ENCODE results near the gene FOS.

DNA sequence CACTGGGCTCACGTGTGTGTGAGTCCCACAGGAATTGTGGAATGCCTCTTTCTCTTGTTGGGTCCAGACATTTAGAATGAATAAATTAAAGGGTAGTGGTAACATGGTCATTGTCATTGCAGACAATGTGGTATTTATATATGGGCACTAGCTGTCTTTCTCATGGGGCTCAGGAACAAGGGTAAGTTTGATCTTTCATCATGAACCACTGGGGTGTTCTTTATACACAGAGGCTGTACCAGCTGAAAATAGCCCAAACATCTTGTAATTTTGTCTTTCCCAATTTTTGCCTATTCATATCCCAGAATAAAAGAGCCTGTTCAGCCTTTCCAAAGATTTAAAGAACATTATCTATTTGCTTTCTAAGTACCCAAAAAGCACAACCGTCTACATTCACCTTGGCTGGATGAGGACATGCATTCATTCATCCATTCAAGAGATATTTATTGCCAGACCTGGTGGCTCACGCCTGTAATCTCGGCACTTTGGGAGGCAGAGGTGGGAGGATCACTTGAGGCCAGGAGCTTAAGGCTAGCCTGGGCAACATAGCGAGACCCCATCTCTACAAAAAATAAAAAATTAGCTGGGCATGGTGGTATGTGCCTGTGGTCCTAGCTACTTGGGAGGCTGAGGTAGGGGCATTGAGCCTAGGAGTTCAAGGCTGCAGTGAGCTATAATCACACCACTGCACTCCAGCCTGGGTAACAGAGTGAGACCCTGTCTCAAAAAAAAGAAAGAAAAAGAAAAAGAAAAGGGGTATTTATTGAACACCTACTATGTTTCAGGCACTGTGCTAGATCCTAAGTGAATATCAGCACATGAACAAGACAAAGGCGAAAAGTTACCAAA, 4.4 kb upstream of the FOS start:
- TF ChIP-seq ZNF331 (CRISPR knock-in tag; IDR thresholded peaks at IDR 0.05; ENCODE audit: low read depth), result no peak
- TF ChIP-seq, protein P1, sequence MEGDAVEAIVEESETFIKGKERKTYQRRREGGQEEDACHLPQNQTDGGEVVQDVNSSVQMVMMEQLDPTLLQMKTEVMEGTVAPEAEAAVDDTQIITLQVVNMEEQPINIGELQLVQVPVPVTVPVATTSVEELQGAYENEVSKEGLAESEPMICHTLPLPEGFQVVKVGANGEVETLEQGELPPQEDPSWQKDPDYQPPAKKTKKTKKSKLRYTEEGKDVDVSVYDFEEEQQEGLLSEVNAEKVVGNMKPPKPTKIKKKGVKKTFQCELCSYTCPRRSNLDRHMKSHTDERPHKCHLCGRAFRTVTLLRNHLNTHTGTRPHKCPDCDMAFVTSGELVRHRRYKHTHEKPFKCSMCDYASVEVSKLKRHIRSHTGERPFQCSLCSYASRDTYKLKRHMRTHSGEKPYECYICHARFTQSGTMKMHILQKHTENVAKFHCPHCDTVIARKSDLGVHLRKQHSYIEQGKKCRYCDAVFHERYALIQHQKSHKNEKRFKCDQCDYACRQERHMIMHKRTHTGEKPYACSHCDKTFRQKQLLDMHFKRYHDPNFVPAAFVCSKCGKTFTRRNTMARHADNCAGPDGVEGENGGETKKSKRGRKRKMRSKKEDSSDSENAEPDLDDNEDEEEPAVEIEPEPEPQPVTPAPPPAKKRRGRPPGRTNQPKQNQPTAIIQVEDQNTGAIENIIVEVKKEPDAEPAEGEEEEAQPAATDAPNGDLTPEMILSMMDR (conservative IDR thresholded peaks at IDR 0.05; ENCODE audit: low read depth in 2 of 2), result no peak

Data from GM23338 (cell line).